ENCODE data around the gene IL6. TPM values are rescaled to one million over a fixed set of nuclear protein-coding genes. Genes with fewer than 3 reads are reported as not detected.

The IL6 gene
- total and polyA plus RNA-seq, 2 of the 13 experiments (the other 11 are each of a cell fraction or from before 2014, with no cell fraction given): not detected

DNA sequence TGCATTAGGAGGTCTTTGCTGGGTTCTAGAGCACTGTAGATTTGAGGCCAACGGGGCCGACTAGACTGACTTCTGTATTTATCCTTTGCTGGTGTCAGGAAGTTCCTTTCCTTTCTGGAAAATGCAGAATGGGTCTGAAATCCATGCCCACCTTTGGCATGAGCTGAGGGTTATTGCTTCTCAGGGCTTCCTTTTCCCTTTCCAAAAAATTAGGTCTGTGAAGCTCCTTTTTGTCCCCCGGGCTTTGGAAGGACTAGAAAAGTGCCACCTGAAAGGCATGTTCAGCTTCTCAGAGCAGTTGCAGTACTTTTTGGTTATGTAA lies 675 bp downstream of the IL6 start:
- no peaks in the 10 kb centered on the region for H3K9me3 ChIP-seq (ENCODE audit: low read length)
- no peak for ATAC-seq
- H3K4me1 ChIP-seq (ENCODE audit: insufficient read depth, low read length): peaks cover 21% of the 10 kb centered on the region
- POLR2A ChIA-PET: no interaction called here
- CTCF ChIA-PET (ENCODE audit: low intra/inter-chr PET ratio, low total read pairs): interaction anchor here (4.8 kb wide), 1 partner anchor 167 kb away, joined by 32 read pairs; no protein-coding TSS in a partner anchor
- H3K36me3 ChIP-seq (replicated peaks in 1 of 2; ENCODE audit: control insufficient read depth in 1 of 2, insufficient read depth in 2 of 2, low read length in 2 of 2): no peaks in the 10 kb centered on the region
- DNase-seq (ENCODE audit: low spot score): no peak
- in situ Hi-C loops (cut with HindIII; ENCODE audit: extremely low pct_ligation_motif_present, low pct_unique_long_range_greater_than_20kb) (loop anchor here (5.0 kb wide), 2 partner anchors 165 to 330 kb away; no protein-coding TSS in a partner anchor), intact Hi-C loops (cut with micrococcal nuclease; ENCODE audit: unreplicated experiment) (loop anchor here (5.0 kb wide), 2 partner anchors 55 to 130 kb away; no protein-coding TSS in a partner anchor)
- WGBS (ENCODE audit: low lambda C conversion rate): 43% methylated on average over 3 of the region's 3 CpGs
- no peak overlapping the region for H2AFZ ChIP-seq (ENCODE audit: low read length)
- TF ChIP-seq, protein P1, sequence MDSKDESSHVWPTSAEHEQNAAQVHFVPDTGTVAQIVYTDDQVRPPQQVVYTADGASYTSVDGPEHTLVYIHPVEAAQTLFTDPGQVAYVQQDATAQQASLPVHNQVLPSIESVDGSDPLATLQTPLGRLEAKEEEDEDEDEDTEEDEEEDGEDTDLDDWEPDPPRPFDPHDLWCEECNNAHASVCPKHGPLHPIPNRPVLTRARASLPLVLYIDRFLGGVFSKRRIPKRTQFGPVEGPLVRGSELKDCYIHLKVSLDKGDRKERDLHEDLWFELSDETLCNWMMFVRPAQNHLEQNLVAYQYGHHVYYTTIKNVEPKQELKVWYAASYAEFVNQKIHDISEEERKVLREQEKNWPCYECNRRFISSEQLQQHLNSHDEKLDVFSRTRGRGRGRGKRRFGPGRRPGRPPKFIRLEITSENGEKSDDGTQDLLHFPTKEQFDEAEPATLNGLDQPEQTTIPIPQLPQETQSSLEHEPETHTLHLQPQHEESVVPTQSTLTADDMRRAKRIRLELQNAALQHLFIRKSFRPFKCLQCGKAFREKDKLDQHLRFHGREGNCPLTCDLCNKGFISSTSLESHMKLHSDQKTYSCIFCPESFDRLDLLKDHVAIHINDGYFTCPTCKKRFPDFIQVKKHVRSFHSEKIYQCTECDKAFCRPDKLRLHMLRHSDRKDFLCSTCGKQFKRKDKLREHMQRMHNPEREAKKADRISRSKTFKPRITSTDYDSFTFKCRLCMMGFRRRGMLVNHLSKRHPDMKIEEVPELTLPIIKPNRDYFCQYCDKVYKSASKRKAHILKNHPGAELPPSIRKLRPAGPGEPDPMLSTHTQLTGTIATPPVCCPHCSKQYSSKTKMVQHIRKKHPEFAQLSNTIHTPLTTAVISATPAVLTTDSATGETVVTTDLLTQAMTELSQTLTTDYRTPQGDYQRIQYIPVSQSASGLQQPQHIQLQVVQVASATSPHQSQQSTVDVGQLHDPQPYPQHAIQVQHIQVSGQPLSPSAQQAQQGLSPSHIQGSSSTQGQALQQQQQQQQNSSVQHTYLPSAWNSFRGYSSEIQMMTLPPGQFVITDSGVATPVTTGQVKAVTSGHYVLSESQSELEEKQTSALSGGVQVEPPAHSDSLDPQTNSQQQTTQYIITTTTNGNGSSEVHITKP (CRISPR knock-in tag; IDR thresholded peaks at IDR 0.05; ENCODE audit: low read depth): no peak
- TF ChIP-seq NAIF1 (CRISPR knock-in tag; IDR thresholded peaks at IDR 0.05; ENCODE audit: borderline replicate concordance) (no peak), NR1H2 (CRISPR knock-in tag; IDR thresholded peaks at IDR 0.05; ENCODE audit: borderline replicate concordance, low read depth) (no peak), ARNTL (CRISPR knock-in tag; IDR thresholded peaks at IDR 0.05) (no peak)
- peak overlapping the region in 1 of 3 experiments; percentile 5; a peak in 1 of 6 replicates for H3K4me3 ChIP-seq (replicated peaks in 1 of 3; ENCODE audit: insufficient read depth in 1 of 3, low read depth in 2 of 3, low read length in 3 of 3)
- H3K27ac ChIP-seq (ENCODE audit: extremely low read length, insufficient read depth, low read length): no peak overlapping the region
- BruUV-seq (replicated peaks): no TSS peak
- FAIRE-seq: no peak
- peak overlapping the region; percentile 42; the same call in 1 of the 2 replicates for H3K4me2 ChIP-seq (ENCODE audit: low read depth, low read length)
- H4K20me1 ChIP-seq (ENCODE audit: insufficient read depth, low read length): no peaks in the 10 kb centered on the region
- peaks cover 0 to 28% of the 10 kb centered on the region in 2 experiments; a peak in 4 of 5 replicates for H3K27me3 ChIP-seq (ENCODE audit: control insufficient read depth in 1 of 2, insufficient read depth in 2 of 2, low read length in 2 of 2)
- H3K9ac ChIP-seq (ENCODE audit: insufficient read depth, low read depth, low read length): no peak overlapping the region
- H3K79me2 ChIP-seq (ENCODE audit: insufficient read depth, low read length): no peaks in the 10 kb centered on the region

Measured in HepG2 (cell line).